Natural killer cell (primary cell): ENCODE results near the gene PLEKHA1. TPM values are rescaled to one million over a fixed set of nuclear protein-coding genes. Genes with fewer than 3 reads are reported as not detected.

Experiments used
- ATAC-seq, 3 donors: fragments of 150-1000 bp in 2 of 3; fragments of 200-7000 bp in 1 of 3; cut with Tn5 transposase; 1 replicate in 1 of 3; 2 replicates in 2 of 3; pipeline ENCODE4 v1.10.0; 2021; ENCODE audit warnings: mild to moderate bottlenecking in 2 of 3, moderate library complexity in 2 of 3
- DNase-seq, 2 donors: peaks; one replicate each; pipeline versions ENCODE4 v3.0.0 to v3.0.0-alpha.2; 2013 to 2021; ENCODE audit warnings: mixed read lengths in 1 of 2
- H3K27ac ChIP-seq: one replicate; pipeline ENCODE4 v1.5.1; 2013; ENCODE audit warnings: mild to moderate bottlenecking, low read length
- H3K27me3 ChIP-seq: one replicate; pipeline ENCODE4 v1.6.1; 2013; ENCODE audit warnings: low read length; ENCODE audit not compliant: control insufficient read depth, insufficient read depth
- H3K36me3 ChIP-seq: one replicate; pipeline ENCODE4 v1.6.1; 2013; ENCODE audit warnings: low read length; ENCODE audit not compliant: control insufficient read depth, insufficient read depth
- H3K4me1 ChIP-seq: one replicate; pipeline ENCODE4 v1.6.1; 2013; ENCODE audit warnings: low read length; ENCODE audit not compliant: control insufficient read depth, insufficient read depth
- H3K4me3 ChIP-seq: one replicate; pipeline ENCODE4 v1.5.1; 2013; ENCODE audit warnings: low read length
- H3K9me3 ChIP-seq: one replicate; pipeline ENCODE4 v1.6.1; 2013; ENCODE audit warnings: low read length; ENCODE audit not compliant: control insufficient read depth, insufficient read depth
- H3K27ac Mint-ChIP-seq, 2 donors: one replicate each; pipeline ENCODE4 v1.8.0; 2022; ENCODE audit warnings: mild to moderate bottlenecking in 2 of 2, mixed read lengths in 2 of 2, moderate library complexity in 1 of 2
- H3K27me3 Mint-ChIP-seq, 2 donors: one replicate each; pipeline ENCODE4 v1.8.0; 2022; ENCODE audit warnings: low read depth in 2 of 2, mixed read lengths in 2 of 2
- H3K36me3 Mint-ChIP-seq: one replicate; pipeline ENCODE4 v1.8.0; 2022; ENCODE audit warnings: mixed read lengths
- H3K4me1 Mint-ChIP-seq, 2 donors: one replicate each; pipeline ENCODE4 v1.8.0; 2022; ENCODE audit warnings: mixed read lengths in 2 of 2
- H3K4me3 Mint-ChIP-seq: one replicate; pipeline ENCODE4 v1.8.0; 2022; ENCODE audit warnings: mild to moderate bottlenecking, moderate library complexity, mixed read lengths
- H3K9me3 Mint-ChIP-seq, 2 donors: one replicate each; pipeline ENCODE4 v1.8.0; 2022; ENCODE audit warnings: mixed read lengths in 2 of 2
- WGBS: methylation state at CpG from one replicate; pipeline ENCODE4 v1.1.7; 2013; ENCODE audit warnings: missing lambda C conversion rate; ENCODE audit not compliant: insufficient coverage; 5-methylcytosine and 5-hydroxymethylcytosine counted together
- intact Hi-C: fragments of 100-400 bp; cut with micrococcal nuclease; formaldehyde crosslinking; loops from one replicate; pipeline ENCODE4 v1.14.2; 2022
- total RNA-seq, 4 donors: library from RNA; stranded (reverse); fragments of 120-200 nt in 1 of 4; gene quantifications; one replicate each; pipeline versions ENCODE4 v1.2.3 to v1.2.4, GENCODE V29; 2013 to 2022
- TF ChIP-seq, protein P1 (sequence below): fragments of 200-600 bp; IDR thresholded peaks from one replicate; pipeline ENCODE4 v1.8.0; 2022; ENCODE audit warnings: antibody characterized with exemption

The PLEKHA1 gene
- total RNA-seq, 3 donors from 2014 or later (not counting 1 experiment from before 2014, with no cell fraction given) = 45.9 to 64.6 (median 56.1) TPM

DNA sequence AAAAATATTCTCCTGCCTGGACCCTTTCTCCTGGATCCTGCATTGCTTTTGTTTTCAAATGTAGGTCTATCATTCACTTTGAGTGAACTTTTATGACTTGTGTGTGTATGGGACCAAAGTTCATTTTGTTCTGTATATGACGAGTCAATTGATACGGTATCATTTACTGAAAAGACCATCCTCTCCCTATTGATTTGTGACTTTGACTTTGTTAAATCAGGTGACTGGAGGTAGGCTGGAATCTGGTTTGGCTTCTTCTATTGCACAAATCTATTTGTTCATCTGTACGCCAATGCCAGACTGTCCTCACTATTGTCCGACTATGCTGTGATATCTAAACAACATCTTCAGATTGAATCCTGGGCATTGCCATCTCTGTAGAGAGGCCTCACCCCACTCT is 74.6 kb downstream of the PLEKHA1 start:
- Mint-ChIP-seq H3K36me3 (no peaks in the 10 kb centered on the region), H3K27ac (no peak overlapping the region), H3K4me3 (no peak overlapping the region), H3K27me3 (peaks cover 20 to 22% of the 10 kb centered on the region in 2 donors), H3K4me1 (no peaks in the 10 kb centered on the region), H3K9me3 (no peaks in the 10 kb centered on the region)
- TF ChIP-seq, protein P1, sequence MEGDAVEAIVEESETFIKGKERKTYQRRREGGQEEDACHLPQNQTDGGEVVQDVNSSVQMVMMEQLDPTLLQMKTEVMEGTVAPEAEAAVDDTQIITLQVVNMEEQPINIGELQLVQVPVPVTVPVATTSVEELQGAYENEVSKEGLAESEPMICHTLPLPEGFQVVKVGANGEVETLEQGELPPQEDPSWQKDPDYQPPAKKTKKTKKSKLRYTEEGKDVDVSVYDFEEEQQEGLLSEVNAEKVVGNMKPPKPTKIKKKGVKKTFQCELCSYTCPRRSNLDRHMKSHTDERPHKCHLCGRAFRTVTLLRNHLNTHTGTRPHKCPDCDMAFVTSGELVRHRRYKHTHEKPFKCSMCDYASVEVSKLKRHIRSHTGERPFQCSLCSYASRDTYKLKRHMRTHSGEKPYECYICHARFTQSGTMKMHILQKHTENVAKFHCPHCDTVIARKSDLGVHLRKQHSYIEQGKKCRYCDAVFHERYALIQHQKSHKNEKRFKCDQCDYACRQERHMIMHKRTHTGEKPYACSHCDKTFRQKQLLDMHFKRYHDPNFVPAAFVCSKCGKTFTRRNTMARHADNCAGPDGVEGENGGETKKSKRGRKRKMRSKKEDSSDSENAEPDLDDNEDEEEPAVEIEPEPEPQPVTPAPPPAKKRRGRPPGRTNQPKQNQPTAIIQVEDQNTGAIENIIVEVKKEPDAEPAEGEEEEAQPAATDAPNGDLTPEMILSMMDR = no peak
- H3K27ac ChIP-seq = no peak overlapping the region
- intact Hi-C loops = no loop called here
- no peaks in the 10 kb centered on the region for H3K27me3 ChIP-seq
- ATAC-seq (no peak), DNase-seq (no peak)
- H3K4me3 ChIP-seq = no peak overlapping the region
- H3K4me1 ChIP-seq = no peaks in the 10 kb centered on the region
- H3K9me3 ChIP-seq = no peaks in the 10 kb centered on the region
- no peaks in the 10 kb centered on the region for H3K36me3 ChIP-seq
- WGBS = 100% methylated on average over 2 of the region's 4 CpGs

DNA sequence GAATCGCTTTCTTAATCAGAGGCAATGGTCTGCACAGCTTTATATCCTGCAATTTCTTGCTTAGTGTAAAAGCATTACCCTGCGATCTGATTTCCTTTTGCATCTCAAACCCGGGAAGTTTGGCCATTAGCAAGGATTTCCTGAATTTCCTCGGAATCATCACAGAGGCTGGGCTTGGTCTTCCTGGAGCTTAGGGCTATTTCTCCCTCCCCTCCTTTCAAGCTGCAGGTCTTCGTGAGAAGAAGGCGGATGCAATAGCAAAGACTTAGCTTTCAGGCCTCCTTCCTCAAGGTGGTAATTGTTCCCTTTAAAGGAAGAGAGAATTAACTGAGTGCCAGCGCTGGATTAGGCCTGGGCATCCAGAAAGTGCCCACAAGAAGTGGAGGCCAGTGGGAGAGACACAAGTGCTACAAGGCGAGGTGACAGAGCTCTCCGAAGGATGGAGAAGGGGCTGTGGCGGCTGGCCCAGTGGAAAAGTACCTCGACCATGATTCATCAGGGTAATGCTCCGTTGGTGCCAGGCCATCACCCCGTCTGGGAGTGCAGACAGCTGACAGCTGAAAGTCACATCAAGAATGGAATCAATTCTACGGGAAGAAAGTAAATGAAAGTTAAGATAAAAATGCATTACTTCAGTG is 76.0 kb downstream of the PLEKHA1 start:
- Mint-ChIP-seq H3K9me3 (no peaks in the 10 kb centered on the region), H3K27me3 (peaks cover 18 to 21% of the 10 kb centered on the region in 2 donors), H3K4me1 (no peaks in the 10 kb centered on the region), H3K27ac (no peak overlapping the region), H3K36me3 (no peaks in the 10 kb centered on the region), H3K4me3 (no peak overlapping the region)
- Histone ChIP-seq H3K27ac (no peak overlapping the region), H3K27me3 (no peaks in the 10 kb centered on the region), H3K4me3 (no peak overlapping the region), H3K36me3 (no peaks in the 10 kb centered on the region), H3K4me1 (no peaks in the 10 kb centered on the region), H3K9me3 (no peaks in the 10 kb centered on the region)
- intact Hi-C loops = no loop called here
- ATAC-seq = no peak
- TF ChIP-seq, protein P1 = no peak
- 69% methylated on average over 14 of the region's 14 CpGs for WGBS
- DNase-seq = no peak

DNA sequence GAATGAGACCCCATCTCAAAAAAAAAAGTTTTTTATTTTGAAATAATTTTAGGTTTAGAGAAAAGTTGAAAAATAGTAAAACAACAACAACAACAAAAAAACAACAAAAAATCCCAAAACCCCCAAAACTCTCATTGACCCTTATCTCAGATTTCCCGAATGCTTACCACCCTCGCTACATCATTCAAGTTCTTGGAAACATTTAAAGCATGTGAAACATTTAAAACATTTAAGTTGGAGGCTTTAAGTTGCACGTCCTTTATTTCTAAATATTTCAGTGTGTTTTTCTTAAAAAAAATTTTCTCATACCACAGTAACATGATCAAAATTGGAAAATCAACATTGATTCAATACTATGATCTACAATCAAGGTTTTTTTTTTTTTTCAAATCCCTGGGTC is 79.6 kb downstream of the PLEKHA1 start:
- Mint-ChIP-seq H3K27me3 (peaks cover 35 to 46% of the 10 kb centered on the region in 2 donors), H3K4me1 (no peaks in the 10 kb centered on the region), H3K9me3 (no peaks in the 10 kb centered on the region), H3K36me3 (no peaks in the 10 kb centered on the region), H3K27ac (no peak overlapping the region), H3K4me3 (no peak overlapping the region)
- DNase-seq (no peak), ATAC-seq (no peak)
- WGBS = 87% methylated on average over 2 of the region's 3 CpGs
- no peak overlapping the region for H3K4me3 ChIP-seq
- peaks cover 12% of the 10 kb centered on the region for H3K27me3 ChIP-seq
- no peak overlapping the region for H3K27ac ChIP-seq
- H3K36me3 ChIP-seq = no peaks in the 10 kb centered on the region
- TF ChIP-seq, protein P1 = no peak
- H3K4me1 ChIP-seq = no peaks in the 10 kb centered on the region
- intact Hi-C loops = no loop called here
- no peaks in the 10 kb centered on the region for H3K9me3 ChIP-seq

DNA sequence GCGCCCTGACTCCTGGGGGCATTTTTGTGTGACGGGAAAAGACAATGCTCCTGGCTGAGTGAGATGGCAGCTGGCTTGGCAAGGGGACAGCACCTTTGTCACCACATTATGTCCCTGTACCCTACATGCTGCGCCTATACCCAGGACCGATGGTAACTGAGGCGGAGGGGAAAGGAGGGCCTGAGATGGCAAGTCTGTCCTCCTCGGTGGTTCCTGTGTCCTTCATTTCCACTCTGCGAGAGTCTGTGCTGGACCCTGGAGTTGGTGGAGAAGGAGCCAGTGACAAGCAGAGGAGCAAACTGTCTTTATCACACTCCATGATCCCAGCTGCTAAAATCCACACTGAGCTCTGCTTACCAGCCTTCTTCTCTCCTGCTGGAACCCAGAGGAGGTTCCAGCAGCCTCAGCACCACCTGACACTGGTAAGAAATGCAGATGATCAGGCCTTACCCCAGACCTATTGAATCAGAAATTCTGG is 80.1 kb downstream of the PLEKHA1 start, which contains the start of gene ARMS2:
Gene ARMS2, plus strand, starts transcription at position 51 of the 478 bp plus-strand sequence. Its CDS starts 75 bp downstream, at position 126.
- Mint-ChIP-seq H3K27ac (no peak within 1 kb of the TSS), H3K4me3 (no peak within 1 kb of the TSS), H3K36me3 (no peaks in the 10 kb centered on the region), H3K27me3 (peaks cover 37 to 49% of the 10 kb centered on the region in 2 donors), H3K9me3 (no peaks in the 10 kb centered on the region), H3K4me1 (no peaks in the 10 kb centered on the region)
- DNase-seq = no peak
- Histone ChIP-seq H3K4me3 (no peak within 1 kb of the TSS), H3K27ac (no peak within 1 kb of the TSS), H3K27me3 (peaks cover 17% of the 10 kb centered on the region), H3K4me1 (no peaks in the 10 kb centered on the region), H3K36me3 (no peaks in the 10 kb centered on the region), H3K9me3 (no peaks in the 10 kb centered on the region)
- no peak for ATAC-seq
- WGBS = 75% methylated on average over 7 of the region's 7 CpGs
- TF ChIP-seq, protein P1 = no peak
- intact Hi-C loops = no loop called here
